Heart left ventricle (tissue), 16 donors: ENCODE results near the gene CRELD2. TPM values are rescaled to one million over a fixed set of nuclear protein-coding genes. Genes with fewer than 3 reads are reported as not detected.

ENCODE experiments used
- ATAC-seq, 4 donors: fragments of 200-7000 bp; cut with Tn5 transposase; one replicate each; pipeline ENCODE4 v1.9.1; 2020 to 2022; ENCODE audit warnings: moderate library complexity in 4 of 4, mild to moderate bottlenecking in 3 of 4, moderate number of reproducible peaks in 1 of 4
- DNase-seq, 5 donors: peaks; one replicate each; pipeline ENCODE4 v3.0.0-alpha.2; 2020
- H3K27ac ChIP-seq, 12 donors: fragments of 200-600 bp; sonication (generic) in 4 of 12; one replicate each; pipeline versions ENCODE4 v1.5.0 to v1.8.0; 2016 to 2022; ENCODE audit warnings: mild to moderate bottlenecking in 2 of 12
- H3K27me3 ChIP-seq, 9 donors: fragments of 200-600 bp; sonication (generic) in 2 of 9; one replicate each; pipeline versions ENCODE4 v1.5.1 to v1.8.0; 2016 to 2022; ENCODE audit warnings: mild to moderate bottlenecking in 3 of 9
- H3K36me3 ChIP-seq, 9 donors: fragments of 200-600 bp; sonication (generic) in 2 of 9; one replicate each; pipeline versions ENCODE4 v1.5.0 to v1.8.0; 2018 to 2022; ENCODE audit warnings: mild to moderate bottlenecking in 2 of 9
- H3K4me1 ChIP-seq, 12 donors: fragments of 200-600 bp; sonication (generic) in 4 of 12; one replicate each; pipeline versions ENCODE4 v1.5.0 to v1.8.0; 2016 to 2022; ENCODE audit warnings: mild to moderate bottlenecking in 3 of 12
- H3K4me3 ChIP-seq, 12 donors: fragments of 200-600 bp; sonication (generic) in 4 of 12; one replicate each; pipeline versions ENCODE4 v1.5.0 to v1.8.0; 2017 to 2022; ENCODE audit warnings: mild to moderate bottlenecking in 9 of 12, moderate library complexity in 4 of 12
- H3K9me3 ChIP-seq, 12 donors: fragments of 200-600 bp; sonication (generic) in 4 of 12; one replicate each; pipeline versions ENCODE4 v1.5.0 to v1.8.0; 2016 to 2022; ENCODE audit warnings: mild to moderate bottlenecking in 1 of 12
- CTCF ChIP-seq, 12 donors: fragments of 200-600 bp; sonication (generic) in 4 of 12; IDR thresholded peaks; one replicate each; pipeline versions ENCODE4 v1.5.0 to v1.8.0; 2018 to 2022; ENCODE audit warnings: antibody characterized with exemption in 12 of 12, mild to moderate bottlenecking in 5 of 12
- POLR2A ChIP-seq, 2 donors: fragments of 450-650 bp; IDR thresholded peaks; one replicate each; pipeline ENCODE4 v1.6.1; 2017; ENCODE audit warnings: antibody characterized with exemption in 2 of 2, mild to moderate bottlenecking in 2 of 2, moderate library complexity in 2 of 2
- whole genome bisulfite sequencing, 4 donors: extraction: QIAGEN DNeasy Blood & Tissue Kit in 2 of 4; methylation state at CpG; one replicate each; pipeline versions ENCODE4 v1.1.5 to v1.1.7; 2013 to 2018; 5-methylcytosine and 5-hydroxymethylcytosine counted together
- intact Hi-C, 10 donors: fragments of 100-400 bp; cut with DNase I; formaldehyde crosslinking; loops; one replicate each; pipeline versions ENCODE4 v1.11.1 to v1.14.2; 2022
- polyA plus RNA-seq, 2 donors: library from polyadenylated mRNA; stranded (reverse); fragments of 200-250 nt; gene quantifications; one replicate each; pipeline ENCODE4 v1.2.3, GENCODE V29; 2013
- total RNA-seq, 9 donors: library from RNA; depleted of rRNA in 2 of 9; stranded (reverse); fragments of >200 nt in 2 of 9; fragmentation: NEBNext Ultra II Directional in 3 of 9; extraction: Animal tissue kit (Norgen Biotek cat#: 25700) in 3 of 9; gene quantifications; one replicate each; pipeline versions ENCODE4 v1.1.0 to v1.2.4, GENCODE V29; 2016 to 2023
- donor health status: ischemic (EF 13 %, LVEDD 7.1; RV severe dilation, severe dysfunction).
- donor health status: healthy with polysubstance abuse.
- donor health status: DM: no; HTN: yes; CAD: no.
- donor health status: DM: no; HTN: no; CAD: no.
- donor health status: ischemic (EF 25% LVEDD 6.9; RV normal size, moderate dysfunction).
- donor health status: ischemic (EF 25% LVEDD 5.7; RV mildly dilated, moderate dysfunction).
- donor health status: healthy.
- donor health status: DM: yes; HTN: yes; CAD: no.
- donor health status: ischemic (EF 35%, LVEDD 5.7; RV mildly dilated, moderate dysfunction).
- donor health status: nonischemic (EF 11% LVEDD 7.7; RV severe dilation, severe dysfunction).
- donor health status: DM: yes; HTN: yes; CAD: no.
- donor health status: PGD.
- donor health status: ischemic (EF 29% LVEDD 5.4; RV normal size, mild dysfunction).
- donor health status: nonischemic (EF 23%, LVEDD 6.1; RV moderate dilation, normal function).

CRELD2 gene
- total and polyA plus RNA-seq, 11 donors = 15.0 to 70.3 (median 21.6) TPM

GRCh38 chr22:49881856-49882255 is 36.6 kb upstream of the CRELD2 start:
- DNase-seq (no peak), ATAC-seq (no peak)
- Histone ChIP-seq H3K4me1 (peaks cover 0 to 14% (median 0%) of the 10 kb centered on the region in 12 donors), H3K27ac (no peak overlapping the region), H3K36me3 (peaks cover 0 to 43% (median 32%) of the 10 kb centered on the region in 9 donors), H3K9me3 (no peaks in the 10 kb centered on the region), H3K4me3 (no peak overlapping the region), H3K27me3 (no peaks in the 10 kb centered on the region)
- intact Hi-C loops = no loop called here
- 95 to 100% (median 97%) methylated on average over 2 of the region's 2 CpGs for WGBS, 4 donors
- TF ChIP-seq CTCF (IDR thresholded peaks at IDR 0.05) = no peak
- no peak for TF ChIP-seq POLR2A (IDR thresholded peaks at IDR 0.05)

DNA sequence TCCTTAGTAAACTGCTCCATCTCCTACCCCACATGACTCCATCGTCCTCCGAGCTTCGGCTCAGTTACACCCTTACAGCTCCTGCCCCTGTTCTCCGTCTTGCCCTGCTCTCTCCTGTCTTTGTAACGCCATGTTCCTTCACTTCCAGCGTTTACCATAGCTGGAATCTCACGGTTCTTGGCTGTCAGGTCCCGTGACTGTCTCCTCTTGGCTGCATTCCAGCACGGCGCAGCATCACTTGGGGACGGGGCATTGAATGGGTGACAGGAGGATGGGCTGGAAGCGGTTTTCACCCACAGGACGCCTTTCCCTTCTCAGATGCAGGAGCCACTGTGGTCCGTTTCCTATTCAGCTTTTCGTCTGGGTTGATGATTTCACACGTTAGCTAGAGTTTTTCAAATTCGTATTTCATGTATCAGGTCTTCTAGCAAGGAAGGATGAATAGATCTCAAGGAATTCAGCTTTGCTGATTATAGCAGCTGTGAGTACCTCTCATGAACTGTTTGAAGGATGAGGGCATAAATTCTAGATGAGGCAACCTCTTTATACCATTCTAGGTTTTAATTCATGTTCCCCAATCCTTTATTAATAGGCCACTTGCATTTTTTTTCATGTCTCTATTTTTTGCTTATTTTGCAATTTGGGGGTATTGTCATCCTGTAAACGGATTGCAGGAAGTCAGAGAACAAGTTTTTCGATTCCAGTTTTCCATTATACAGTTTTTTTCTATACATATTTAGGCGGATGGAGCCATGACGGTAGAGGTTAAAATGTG is 35.7 kb upstream of the CRELD2 start:
- 61 to 72% (median 67%) methylated on average over 21 of the region's 21 CpGs for WGBS, 4 donors
- intact Hi-C loops = no loop called here
- Histone ChIP-seq H3K36me3 (peaks cover 0 to 49% (median 40%) of the 10 kb centered on the region in 9 donors), H3K27ac (no peak overlapping the region), H3K4me1 (peaks cover 0 to 14% (median 0%) of the 10 kb centered on the region in 12 donors), H3K9me3 (no peaks in the 10 kb centered on the region), H3K4me3 (no peak overlapping the region), H3K27me3 (no peaks in the 10 kb centered on the region)
- DNase-seq (no peak), ATAC-seq (peak in 3 of 4 donors; percentile 24 to 55 (median 27))
- TF ChIP-seq POLR2A (IDR thresholded peaks at IDR 0.05) = no peak
- TF ChIP-seq CTCF (IDR thresholded peaks at IDR 0.05) = no peak

- no peak overlapping the region for H3K4me3 ChIP-seq
- intact Hi-C loops = no loop called here
- H3K9me3 ChIP-seq = no peaks in the 10 kb centered on the region
- no peak for ATAC-seq
- DNase-seq = no peak
- no peak overlapping the region for H3K27ac ChIP-seq
- WGBS, 4 donors = 94 to 97% (median 96%) methylated on average over 4 of the region's 4 CpGs
- H3K4me1 ChIP-seq = peaks cover 0 to 14% (median 0%) of the 10 kb centered on the region in 12 donors
- H3K36me3 ChIP-seq = peaks cover 0 to 52% (median 40%) of the 10 kb centered on the region in 9 donors
- H3K27me3 ChIP-seq = no peaks in the 10 kb centered on the region
- TF ChIP-seq CTCF (IDR thresholded peaks at IDR 0.05) = no peak
- no peak for TF ChIP-seq POLR2A (IDR thresholded peaks at IDR 0.05)
Observed at GRCh38 chr22:49883294-49883640, 35.2 kb upstream of the CRELD2 start.

- TF ChIP-seq POLR2A (IDR thresholded peaks at IDR 0.05) (no peak), CTCF (IDR thresholded peaks at IDR 0.05) (no peak)
- no peaks in the 10 kb centered on the region for H3K27me3 ChIP-seq
- peaks cover 0 to 14% (median 0%) of the 10 kb centered on the region in 12 donors for H3K4me1 ChIP-seq
- WGBS, 4 donors = 95 to 97% (median 96%) methylated on average over 20 of the region's 20 CpGs
- intact Hi-C loops = no loop called here
- no peak overlapping the region for H3K27ac ChIP-seq
- DNase-seq = no peak
- H3K4me3 ChIP-seq = no peak overlapping the region
- H3K36me3 ChIP-seq = peaks cover 0 to 60% (median 45%) of the 10 kb centered on the region in 9 donors
- no peak for ATAC-seq
- H3K9me3 ChIP-seq = peaks cover 0 to under 1% (median 0%) of the 10 kb centered on the region in 12 donors
Observed at GRCh38 chr22:49884075-49884474, 34.4 kb upstream of the CRELD2 start.
